ENCODE data around the gene DCDC2B. TPM values are rescaled to one million over a fixed set of nuclear protein-coding genes. Genes with fewer than 3 reads are reported as not detected.

DCDC2B gene
- total RNA-seq, 4 donors from 2014 or later = not detected

- ATAC-seq (ENCODE audit: low FRiP score) = no peak
- no peak for DNase-seq (ENCODE audit: low spot score)
- no peak for TF ChIP-seq CTCF (IDR thresholded peaks at IDR 0.05)
Measured at GRCh38 chr1:32223683-32224082, 14.8 kb downstream of the DCDC2B start.

- ATAC-seq (ENCODE audit: low FRiP score) (no peak), DNase-seq (ENCODE audit: low spot score) (no peak)
- TF ChIP-seq CTCF (IDR thresholded peaks at IDR 0.05) = no peak
Measured at GRCh38 chr1:32224285-32224684, 15.4 kb downstream of the DCDC2B start.

DNA sequence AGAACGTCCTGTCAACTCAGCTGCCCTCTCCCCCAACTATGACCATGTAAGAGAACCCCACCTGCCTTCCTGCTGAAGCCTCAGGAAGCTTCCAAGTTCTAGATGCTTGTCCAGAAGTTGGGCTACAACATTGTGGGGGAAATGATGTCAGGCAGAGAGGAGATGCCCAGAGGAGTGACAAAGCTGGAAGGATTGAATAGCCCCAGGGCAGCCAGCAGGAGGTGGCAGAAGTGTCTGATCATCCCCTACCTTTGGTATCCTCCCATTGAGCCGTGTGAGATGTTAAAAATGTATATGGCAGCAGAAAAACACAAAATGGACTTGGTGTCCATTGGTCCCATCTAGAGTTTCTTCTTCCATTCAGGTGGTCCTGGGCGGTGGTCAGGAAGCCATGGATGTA lies 19.9 kb downstream of the DCDC2B start:
- DNase-seq (ENCODE audit: low spot score) (no peak), ATAC-seq (ENCODE audit: low FRiP score) (no peak)
- TF ChIP-seq CTCF (IDR thresholded peaks at IDR 0.05) = no peak

- ATAC-seq (ENCODE audit: low FRiP score) (no peak), DNase-seq (ENCODE audit: low spot score) (no peak)
- TF ChIP-seq CTCF (IDR thresholded peaks at IDR 0.05) = no peak
Measured at GRCh38 chr1:32231843-32232432, 23.0 kb downstream of the DCDC2B start.

- TF ChIP-seq CTCF (IDR thresholded peaks at IDR 0.05) = no peak
- DNase-seq (ENCODE audit: low spot score) (no peak), ATAC-seq (ENCODE audit: low FRiP score) (no peak)
Measured at GRCh38 chr1:32232558-32233304, 23.8 kb downstream of the DCDC2B start.

DNA sequence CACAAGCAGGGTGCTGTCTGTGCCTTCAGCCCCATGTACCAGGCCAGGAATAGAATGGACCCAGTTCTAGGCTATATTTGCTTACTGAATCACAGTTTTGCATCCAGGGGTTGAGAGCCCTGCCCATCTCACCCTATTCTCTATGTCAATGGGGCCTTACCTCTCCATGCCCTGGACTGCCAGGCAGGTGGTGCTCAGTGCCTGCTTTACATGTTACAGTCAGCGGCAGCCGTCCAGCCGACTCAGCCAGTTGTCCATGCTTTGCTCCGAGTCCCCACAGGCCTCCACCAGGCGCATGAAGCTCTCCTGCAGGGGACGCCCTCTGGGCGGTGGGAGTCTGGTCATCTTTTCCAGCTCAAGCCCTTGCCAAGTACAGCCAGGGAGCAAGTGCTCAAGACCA lies 25.9 kb downstream of the DCDC2B start:
- ATAC-seq (ENCODE audit: low FRiP score) (no peak), DNase-seq (ENCODE audit: low spot score) (no peak)
- no peak for TF ChIP-seq CTCF (IDR thresholded peaks at IDR 0.05)

DNA sequence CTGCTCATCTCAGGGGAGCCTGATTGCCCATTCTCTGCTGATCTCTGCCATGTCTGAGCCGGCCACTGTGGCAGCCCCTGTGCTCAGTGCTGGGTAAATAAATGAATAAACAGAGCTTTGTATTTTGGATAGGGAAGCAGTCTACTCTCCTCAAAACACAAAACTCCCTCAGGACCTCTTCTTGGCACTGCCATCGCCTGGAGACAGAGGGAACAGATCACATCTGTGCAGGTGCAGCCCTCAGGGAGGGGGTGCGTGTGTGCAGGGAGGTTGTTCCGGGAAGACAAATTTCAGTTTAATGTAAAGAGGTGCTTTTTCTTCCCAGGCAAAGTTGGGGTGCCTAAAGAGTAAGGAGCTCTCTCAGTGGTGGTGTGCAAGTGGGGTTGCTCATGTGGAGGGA lies 30.4 kb downstream of the DCDC2B start:
- ATAC-seq (ENCODE audit: low FRiP score) (no peak), DNase-seq (ENCODE audit: low spot score) (no peak)
- no peak for TF ChIP-seq CTCF (IDR thresholded peaks at IDR 0.05)

All from omental fat pad (tissue), 4 donors.